Activated CD8-positive, alpha-beta memory T cell treated with anti-CD3 and anti-CD28 coated beads, Interleukin-2, amount 50 U/mL, for 4 hours (primary cell): ENCODE measurements around the gene HOXA1.
"Not testable (repeated sequence)": the region's sequence is repeated elsewhere in the genome, so short reads cannot be mapped to it uniquely, and the experiment has no call there.

Experiments used
- DNase-seq: peaks from one replicate; pipeline ENCODE4 v3.0.0-alpha.2; 2020

Gene HOXA1

GRCh38 chr7:27091105-27091504 lies 4.7 kb downstream of the HOXA1 start:
- DNase-seq: no peak

- no peak for DNase-seq
Measured at GRCh38 chr7:27088002-27088922, 7.5 kb downstream of the HOXA1 start.

GRCh38 chr7:27083646-27084045 lies 12.2 kb downstream of the HOXA1 start:
- DNase-seq: no peak

- no peak for DNase-seq
Measured at GRCh38 chr7:27082171-27082570, 13.6 kb downstream of the HOXA1 start.

GRCh38 chr7:27080844-27081436 lies 14.9 kb downstream of the HOXA1 start:
- DNase-seq: no peak

GRCh38 chr7:27079234-27079975 lies 16.4 kb downstream of the HOXA1 start:
- DNase-seq: no peak

- no peak for DNase-seq
Measured at GRCh38 chr7:27078616-27079233, 17.1 kb downstream of the HOXA1 start.

- no peak for DNase-seq
Measured at GRCh38 chr7:27073076-27073475, 22.7 kb downstream of the HOXA1 start.

GRCh38 chr7:27071622-27072390 lies 24.0 kb downstream of the HOXA1 start:
- no peak for DNase-seq

- DNase-seq: no peak
Measured at GRCh38 chr7:27068259-27068658, 27.5 kb downstream of the HOXA1 start.

- no peak for DNase-seq
Measured at GRCh38 chr7:27066148-27066547, 29.7 kb downstream of the HOXA1 start.

GRCh38 chr7:27065709-27066108 lies 30.1 kb downstream of the HOXA1 start:
- no peak for DNase-seq

GRCh38 chr7:27064661-27065060 lies 31.1 kb downstream of the HOXA1 start:
- DNase-seq: no peak

GRCh38 chr7:27064159-27064558 lies 31.6 kb downstream of the HOXA1 start:
- no peak for DNase-seq

GRCh38 chr7:27062946-27063345 lies 32.9 kb downstream of the HOXA1 start:
- no peak for DNase-seq

GRCh38 chr7:27053153-27053552 lies 42.6 kb downstream of the HOXA1 start:
- no peak for DNase-seq

GRCh38 chr7:27051451-27051850 lies 44.3 kb downstream of the HOXA1 start:
- no peak for DNase-seq

GRCh38 chr7:27048438-27048837 lies 47.4 kb downstream of the HOXA1 start:
- no peak for DNase-seq

- DNase-seq: no peak
Measured at GRCh38 chr7:27046854-27047549, 48.8 kb downstream of the HOXA1 start.

GRCh38 chr7:27045972-27046371 lies 49.8 kb downstream of the HOXA1 start:
- DNase-seq: not testable (repeated sequence)

GRCh38 chr7:27045066-27045465 lies 50.7 kb downstream of the HOXA1 start:
- DNase-seq: not testable (repeated sequence)
